GM23338 (cell line): ENCODE measurements around the gene MLKL. TPM values are rescaled to one million over a fixed set of nuclear protein-coding genes. Genes with fewer than 3 reads are reported as not detected.

Source experiments
- ATAC-seq: fragments of 200-7000 bp; cut with Tn5 transposase; 3 replicates; pipeline ENCODE4 v1.9.1; 2020
- DNase-seq: peaks from one replicate; pipeline ENCODE4 v3.0.0-alpha.2; 2015; ENCODE audit warnings: low spot score
- H2AFZ ChIP-seq: fragments of 200-600 bp; sonication (generic); 2 replicates; pipeline ENCODE4 v1.8.0; 2016; ENCODE audit warnings: antibody characterized with exemption, mild to moderate bottlenecking, moderate library complexity
- H3F3A ChIP-seq: fragments of 200-600 bp; sonication (generic); replicated peaks from 2 replicates; pipeline ENCODE4 v1.8.0; 2017; ENCODE audit warnings: antibody characterized with exemption, mixed run types, low read depth
- H3K27ac ChIP-seq: fragments of 200-600 bp; sonication (generic); 2 replicates; pipeline ENCODE4 v1.6.1; 2016; ENCODE audit warnings: low read depth
- H3K27me3 ChIP-seq: fragments of 200-600 bp; sonication (generic); 2 replicates; pipeline ENCODE4 v1.8.0; 2016; ENCODE audit warnings: mild to moderate bottlenecking, mixed run types, moderate library complexity; ENCODE audit not compliant: insufficient read depth
- H3K36me3 ChIP-seq: fragments of 200-600 bp; sonication (generic); 2 replicates; pipeline ENCODE4 v1.8.0; 2016; ENCODE audit warnings: mild to moderate bottlenecking; ENCODE audit not compliant: insufficient read depth
- H3K4me1 ChIP-seq: fragments of 200-600 bp; sonication (generic); 2 replicates; pipeline ENCODE4 v1.8.0; 2016; ENCODE audit warnings: mild to moderate bottlenecking, moderate library complexity; ENCODE audit not compliant: insufficient read depth
- H3K4me2 ChIP-seq: fragments of 200-600 bp; sonication (generic); 2 replicates; pipeline ENCODE4 v1.7.1; 2017; ENCODE audit warnings: mixed run types
- H3K4me3 ChIP-seq: fragments of 200-600 bp; sonication (generic); 2 replicates; pipeline ENCODE4 v1.6.1; 2016; ENCODE audit warnings: mixed run types
- H3K79me2 ChIP-seq: fragments of 200-600 bp; sonication (generic); replicated peaks from 2 replicates; pipeline ENCODE4 v1.8.0; 2017; ENCODE audit warnings: mild to moderate bottlenecking; ENCODE audit not compliant: insufficient read depth
- H3K9me2 ChIP-seq: fragments of 200-600 bp; sonication (generic); 2 replicates; pipeline ENCODE4 v1.8.0; 2017; ENCODE audit not compliant: insufficient read depth
- H4K20me1 ChIP-seq: fragments of 200-600 bp; sonication (generic); replicated peaks from 2 replicates; pipeline ENCODE4 v1.8.0; 2017; ENCODE audit warnings: mild to moderate bottlenecking; ENCODE audit not compliant: insufficient read depth
- H3K27ac Mint-ChIP-seq: 2 replicates; pipeline ENCODE4 v1.8.0; 2020; ENCODE audit warnings: inconsistent platforms, mild to moderate bottlenecking, moderate library complexity, mixed read lengths
- H3K27me3 Mint-ChIP-seq: 3 replicates; pipeline ENCODE4 v1.8.0; 2022; ENCODE audit warnings: low read depth, mild to moderate bottlenecking, moderate library complexity, mixed read lengths, inconsistent platforms; ENCODE audit not compliant: insufficient read depth, poor library complexity
- H3K36me3 Mint-ChIP-seq: 3 replicates; pipeline ENCODE4 v1.8.0; 2021; ENCODE audit warnings: low read depth, mild to moderate bottlenecking, inconsistent platforms, moderate library complexity, mixed read lengths
- H3K4me1 Mint-ChIP-seq: 3 replicates; pipeline ENCODE4 v1.8.0; 2020; ENCODE audit warnings: mild to moderate bottlenecking, inconsistent platforms, mixed read lengths
- H3K4me3 Mint-ChIP-seq: 3 replicates; pipeline ENCODE4 v1.8.0; 2021; ENCODE audit warnings: moderate library complexity, mild to moderate bottlenecking, inconsistent platforms, mixed read lengths
- H3K9me3 Mint-ChIP-seq: 3 replicates; pipeline ENCODE4 v1.8.0; 2020; ENCODE audit warnings: moderate library complexity, mild to moderate bottlenecking, inconsistent platforms, mixed read lengths
- CREB1 ChIP-seq: fragments of 250-450 bp; sonication (Bioruptor Pico); IDR thresholded peaks from 2 replicates; pipeline ENCODE4 v1.5.0; 2020; ENCODE audit warnings: low read depth, mild to moderate bottlenecking, moderate library complexity
- CTCF ChIP-seq, 2 experiments: fragments of 200-600 bp in 1 of 2; sonication (generic) in 1 of 2; conservative IDR thresholded peaks; 2 replicates each; pipeline versions ENCODE4 v1.5.1 to v1.6.1; 2016 to 2017; ENCODE audit warnings: antibody characterized with exemption in 2 of 2, low read depth in 2 of 2, mild to moderate bottlenecking in 2 of 2, moderate library complexity in 1 of 2
- EZH2phosphoT487 ChIP-seq: fragments of 200-600 bp; sonication (generic); IDR thresholded peaks from one replicate; pipeline ENCODE4 v1.8.1; 2018; ENCODE audit warnings: antibody characterized with exemption; ENCODE audit not compliant: unreplicated experiment
- JUNB ChIP-seq: IDR thresholded peaks from one replicate; pipeline ENCODE4 v1.6.1; 2016; ENCODE audit warnings: antibody characterized with exemption; ENCODE audit not compliant: unreplicated experiment
- NANOG ChIP-seq: IDR thresholded peaks from 2 replicates; pipeline ENCODE4 v1.6.1; 2016; ENCODE audit warnings: antibody characterized with exemption, borderline replicate concordance
- POLR2AphosphoS5 ChIP-seq: IDR thresholded peaks from 2 replicates; pipeline ENCODE4 v1.6.1; 2016; ENCODE audit warnings: antibody characterized with exemption, low read depth
- REST ChIP-seq: IDR thresholded peaks from one replicate; pipeline ENCODE4 v1.6.1; 2018; ENCODE audit warnings: antibody characterized with exemption; ENCODE audit not compliant: unreplicated experiment
- STAT1 ChIP-seq: IDR thresholded peaks from one replicate; pipeline ENCODE4 v1.6.1; 2016; ENCODE audit warnings: antibody characterized with exemption; ENCODE audit not compliant: unreplicated experiment
- ZNF331 ChIP-seq: fragments of 250-450 bp; sonication (Bioruptor Pico); IDR thresholded peaks from 2 replicates; pipeline ENCODE4 v1.5.0; 2020; ENCODE audit warnings: low read depth, mild to moderate bottlenecking, moderate library complexity
- ZNF462 ChIP-seq: fragments of 250-450 bp; sonication (Bioruptor Pico); IDR thresholded peaks from 2 replicates; pipeline ENCODE4 v1.5.0; 2020; ENCODE audit warnings: mild to moderate bottlenecking, moderate library complexity
- polyA plus RNA-seq: library from polyadenylated mRNA; unstranded; fragments of >200 nt; fragmentation: Nextera tagmentation; extraction: Ambion mirVana; gene quantifications from 2 replicates; pipeline ENCODE4 v1.2.1, GENCODE V29; 2016
- total RNA-seq: library from RNA; depleted of rRNA; stranded (reverse); fragments of >200 nt; shearing (Covaris generic); gene quantifications from 2 replicates; pipeline ENCODE4 v1.2.3, GENCODE V29; 2014

The MLKL gene
- total and polyA plus RNA-seq, 2 experiments from 2014 or later = 5.1 to 9.7 TPM

GRCh38 chr16:74745926-74746325 lies 45.3 kb upstream of the MLKL start (continued):
- TF ChIP-seq ZNF462 (CRISPR knock-in tag) = no peak
- TF ChIP-seq NANOG = no peak

GRCh38 chr16:74745109-74745615 lies 44.5 kb upstream of the MLKL start:
- H3K4me3 Mint-ChIP-seq = no peak overlapping the region
- H3K36me3 Mint-ChIP-seq = no peaks in the 10 kb centered on the region
- Histone ChIP-seq H3K27me3 (no peaks in the 10 kb centered on the region), H3K4me1 (peaks cover 7% of the 10 kb centered on the region; the same call in 1 of the 2 replicates), H3K9me2 (no peaks in the 10 kb centered on the region), H3K79me2 (no peaks in the 10 kb centered on the region), H3F3A (no peaks in the 10 kb centered on the region), H2AFZ (no peak overlapping the region), H4K20me1 (no peaks in the 10 kb centered on the region), H3K4me2 (no peak overlapping the region), H3K4me3 (no peak overlapping the region), H3K36me3 (no peaks in the 10 kb centered on the region), H3K27ac (no peak overlapping the region)
- H3K27me3 Mint-ChIP-seq = peaks cover 5% of the 10 kb centered on the region
- no peak for ATAC-seq
- DNase-seq = no peak
- H3K4me1 Mint-ChIP-seq = peaks cover 30% of the 10 kb centered on the region
- H3K9me3 Mint-ChIP-seq = no peaks in the 10 kb centered on the region
- no peak overlapping the region for H3K27ac Mint-ChIP-seq
- no peak for TF ChIP-seq STAT1
- TF ChIP-seq NANOG = no peak
- no peak for TF ChIP-seq REST
- no peak for TF ChIP-seq CREB1
- no peak for TF ChIP-seq CTCF (conservative IDR thresholded peaks at IDR 0.05; ENCODE audit: low read depth in 2 of 2)
- no peak for TF ChIP-seq JUNB
- no peak for TF ChIP-seq POLR2AphosphoS5
- no peak for TF ChIP-seq EZH2phosphoT487
- no peak for TF ChIP-seq ZNF331 (CRISPR knock-in tag)
